Nephron progenitor cell (in vitro differentiated cells): Measurements from ENCODE around the gene UBA5.

Source experiments
- DNase-seq: peaks from one replicate; pipeline ENCODE4 v3.0.0; 2021
- H3K27ac Mint-ChIP-seq: 2 replicates; pipeline ENCODE4 v1.8.0; 2021; ENCODE audit warnings: mild to moderate bottlenecking, moderate library complexity, mixed read lengths
- H3K27me3 Mint-ChIP-seq: 2 replicates; pipeline ENCODE4 v1.8.0; 2021; ENCODE audit warnings: mild to moderate bottlenecking, low read depth, mixed read lengths; ENCODE audit not compliant: poor library complexity
- H3K36me3 Mint-ChIP-seq: 2 replicates; pipeline ENCODE4 v1.8.0; 2021; ENCODE audit warnings: low read depth, mixed read lengths
- H3K4me1 Mint-ChIP-seq: 2 replicates; pipeline ENCODE4 v1.8.0; 2021; ENCODE audit warnings: mixed read lengths
- H3K4me3 Mint-ChIP-seq: 2 replicates; pipeline ENCODE4 v1.8.0; 2021; ENCODE audit warnings: mild to moderate bottlenecking, moderate library complexity, mixed read lengths
- H3K9me3 Mint-ChIP-seq: 2 replicates; pipeline ENCODE4 v1.8.0; 2021; ENCODE audit warnings: mild to moderate bottlenecking, moderate library complexity, mixed read lengths
- CTCF ChIP-seq: fragments of 200-600 bp; sonication (generic); IDR thresholded peaks from 2 replicates; pipeline ENCODE4 v1.5.0; 2021; ENCODE audit warnings: antibody characterized with exemption

The UBA5 gene

GRCh38 chr3:132642539-132642847 lies 17.6 kb upstream of the UBA5 start:
- H3K4me3 Mint-ChIP-seq = no peak overlapping the region
- no peak overlapping the region for H3K27ac Mint-ChIP-seq
- no peak for DNase-seq
- no peaks in the 10 kb centered on the region for H3K4me1 Mint-ChIP-seq
- no peaks in the 10 kb centered on the region for H3K27me3 Mint-ChIP-seq
- no peaks in the 10 kb centered on the region for H3K9me3 Mint-ChIP-seq
- H3K36me3 Mint-ChIP-seq = peaks cover 19% of the 10 kb centered on the region
- TF ChIP-seq CTCF = no peak

GRCh38 chr3:132643366-132643765 lies 16.8 kb upstream of the UBA5 start:
- H3K4me3 Mint-ChIP-seq = no peak overlapping the region
- no peaks in the 10 kb centered on the region for H3K9me3 Mint-ChIP-seq
- peaks cover 19% of the 10 kb centered on the region for H3K36me3 Mint-ChIP-seq
- DNase-seq = no peak
- H3K27me3 Mint-ChIP-seq = no peaks in the 10 kb centered on the region
- no peaks in the 10 kb centered on the region for H3K4me1 Mint-ChIP-seq
- no peak overlapping the region for H3K27ac Mint-ChIP-seq
- TF ChIP-seq CTCF = no peak

DNA sequence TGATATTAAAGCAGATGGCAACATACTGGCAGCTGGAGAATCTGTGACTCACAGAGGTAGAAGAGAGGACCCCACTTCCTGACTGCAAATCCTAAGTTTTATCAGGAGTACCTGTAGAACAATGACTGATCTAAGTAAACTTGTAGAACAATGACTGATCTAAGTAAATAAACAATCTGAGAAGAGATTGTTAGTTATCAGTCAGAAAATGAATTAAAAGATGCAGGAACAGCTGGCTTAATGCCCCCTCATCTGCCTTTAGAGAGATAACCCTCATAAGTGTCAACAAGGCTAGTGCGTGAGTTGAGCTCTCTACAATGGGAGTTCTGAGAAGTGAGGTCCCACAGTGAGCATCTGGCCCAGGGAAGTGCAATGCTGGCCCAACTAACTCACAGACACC lies 15.1 kb upstream of the UBA5 start:
- peaks cover 12% of the 10 kb centered on the region for H3K36me3 Mint-ChIP-seq
- H3K4me1 Mint-ChIP-seq = no peaks in the 10 kb centered on the region
- H3K27me3 Mint-ChIP-seq = no peaks in the 10 kb centered on the region
- DNase-seq = no peak
- H3K4me3 Mint-ChIP-seq = no peak overlapping the region
- no peaks in the 10 kb centered on the region for H3K9me3 Mint-ChIP-seq
- H3K27ac Mint-ChIP-seq = no peak overlapping the region
- TF ChIP-seq CTCF = no peak

DNA sequence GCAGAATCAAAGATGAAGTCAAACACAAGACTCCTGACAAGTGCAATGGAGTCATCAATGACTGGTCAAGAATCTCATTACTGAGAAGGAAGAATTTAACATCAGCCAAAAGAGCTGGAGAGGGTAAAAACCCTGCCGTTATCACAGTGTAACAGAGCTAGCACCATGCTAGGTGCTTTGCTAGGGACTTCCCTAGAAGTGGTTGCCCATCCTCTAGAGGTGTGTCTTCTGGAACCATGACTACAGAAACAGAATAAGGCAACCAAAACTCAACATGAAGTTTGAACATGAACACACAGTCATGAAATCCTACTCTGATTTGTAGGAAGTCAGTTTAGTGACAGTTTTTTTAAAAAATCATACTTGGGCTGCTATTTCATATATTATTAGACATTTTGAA lies 10.0 kb upstream of the UBA5 start:
- TF ChIP-seq CTCF = no peak
- Mint-ChIP-seq H3K4me3 (no peak overlapping the region), H3K36me3 (peaks cover 6% of the 10 kb centered on the region), H3K9me3 (no peaks in the 10 kb centered on the region), H3K4me1 (peaks cover 2% of the 10 kb centered on the region), H3K27me3 (no peaks in the 10 kb centered on the region), H3K27ac (no peak overlapping the region)
- no peak for DNase-seq

GRCh38 chr3:132652640-132653270 lies 7.4 kb upstream of the UBA5 start:
- no peaks in the 10 kb centered on the region for H3K36me3 Mint-ChIP-seq
- H3K27ac Mint-ChIP-seq = no peak overlapping the region
- no peaks in the 10 kb centered on the region for H3K27me3 Mint-ChIP-seq
- TF ChIP-seq CTCF = no peak
- H3K9me3 Mint-ChIP-seq = no peaks in the 10 kb centered on the region
- H3K4me1 Mint-ChIP-seq = peaks cover 5% of the 10 kb centered on the region
- H3K4me3 Mint-ChIP-seq = no peak overlapping the region
- no peak for DNase-seq

GRCh38 chr3:132654190-132654589 lies 5.9 kb upstream of the UBA5 start:
- H3K9me3 Mint-ChIP-seq = no peaks in the 10 kb centered on the region
- H3K4me3 Mint-ChIP-seq = no peak overlapping the region
- DNase-seq = no peak
- no peaks in the 10 kb centered on the region for H3K36me3 Mint-ChIP-seq
- H3K27me3 Mint-ChIP-seq = no peaks in the 10 kb centered on the region
- H3K4me1 Mint-ChIP-seq = peaks cover 17% of the 10 kb centered on the region
- no peak for TF ChIP-seq CTCF
- H3K27ac Mint-ChIP-seq = no peak overlapping the region
